PFSK-1 (cell line): ENCODE results near the gene LASP1.

Experiments used
- FOXP2 ChIP-seq: optimal IDR thresholded peaks from 2 replicates; pipeline ENCODE3; 2011; ENCODE audit warnings: borderline replicate concordance, control low read depth, inconsistent platforms; ENCODE audit not compliant: insufficient read depth; ENCODE audit errors: extremely low read length, extremely low read depth
- POLR2AphosphoS5 ChIP-seq: IDR thresholded peaks from 2 replicates; pipeline ENCODE4 v1.6.1; 2012; ENCODE audit warnings: low read depth, mild to moderate bottlenecking, control low read depth, low read length, moderate library complexity
- TAF1 ChIP-seq: IDR thresholded peaks from 2 replicates; pipeline ENCODE4 v1.6.1; 2012; ENCODE audit warnings: low read length, control low read depth, borderline replicate concordance; ENCODE audit not compliant: insufficient read depth
- TF ChIP-seq, protein P1 (sequence below), 2 experiments: IDR thresholded peaks; 2 replicates each; pipeline versions ENCODE4 v1.6.1 to v1.8.0; 2011 to 2012; ENCODE audit warnings: low read depth in 2 of 2, low read length in 2 of 2, control low read depth in 1 of 2, inconsistent platforms in 1 of 2, mild to moderate bottlenecking in 1 of 2, moderate library complexity in 1 of 2; ENCODE audit not compliant: insufficient read depth in 1 of 2

DNA sequence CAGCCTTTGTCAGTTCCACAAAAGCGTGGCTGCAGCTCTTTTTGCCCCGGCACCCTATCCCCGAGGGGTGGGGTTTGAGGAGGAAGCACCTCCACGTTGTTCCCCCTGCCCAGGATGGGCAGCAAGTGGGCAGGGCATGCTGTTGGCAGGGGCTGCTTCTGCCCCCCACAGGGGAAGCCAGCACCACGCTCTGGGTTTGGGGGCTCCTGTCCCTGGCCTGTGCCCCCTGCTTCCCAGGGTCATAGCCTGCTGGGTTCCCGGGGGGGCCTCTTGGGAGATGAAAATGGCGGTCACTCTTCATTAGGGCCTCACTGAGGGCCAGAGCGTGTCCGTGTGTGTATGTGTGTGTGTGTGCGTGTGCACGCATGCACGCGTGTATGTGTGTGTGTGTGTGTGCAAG lies 22.8 kb downstream of the LASP1 start:
- TF ChIP-seq POLR2AphosphoS5 (no peak), TAF1 (no peak), FOXP2 (no peak)
- TF ChIP-seq, protein P1, sequence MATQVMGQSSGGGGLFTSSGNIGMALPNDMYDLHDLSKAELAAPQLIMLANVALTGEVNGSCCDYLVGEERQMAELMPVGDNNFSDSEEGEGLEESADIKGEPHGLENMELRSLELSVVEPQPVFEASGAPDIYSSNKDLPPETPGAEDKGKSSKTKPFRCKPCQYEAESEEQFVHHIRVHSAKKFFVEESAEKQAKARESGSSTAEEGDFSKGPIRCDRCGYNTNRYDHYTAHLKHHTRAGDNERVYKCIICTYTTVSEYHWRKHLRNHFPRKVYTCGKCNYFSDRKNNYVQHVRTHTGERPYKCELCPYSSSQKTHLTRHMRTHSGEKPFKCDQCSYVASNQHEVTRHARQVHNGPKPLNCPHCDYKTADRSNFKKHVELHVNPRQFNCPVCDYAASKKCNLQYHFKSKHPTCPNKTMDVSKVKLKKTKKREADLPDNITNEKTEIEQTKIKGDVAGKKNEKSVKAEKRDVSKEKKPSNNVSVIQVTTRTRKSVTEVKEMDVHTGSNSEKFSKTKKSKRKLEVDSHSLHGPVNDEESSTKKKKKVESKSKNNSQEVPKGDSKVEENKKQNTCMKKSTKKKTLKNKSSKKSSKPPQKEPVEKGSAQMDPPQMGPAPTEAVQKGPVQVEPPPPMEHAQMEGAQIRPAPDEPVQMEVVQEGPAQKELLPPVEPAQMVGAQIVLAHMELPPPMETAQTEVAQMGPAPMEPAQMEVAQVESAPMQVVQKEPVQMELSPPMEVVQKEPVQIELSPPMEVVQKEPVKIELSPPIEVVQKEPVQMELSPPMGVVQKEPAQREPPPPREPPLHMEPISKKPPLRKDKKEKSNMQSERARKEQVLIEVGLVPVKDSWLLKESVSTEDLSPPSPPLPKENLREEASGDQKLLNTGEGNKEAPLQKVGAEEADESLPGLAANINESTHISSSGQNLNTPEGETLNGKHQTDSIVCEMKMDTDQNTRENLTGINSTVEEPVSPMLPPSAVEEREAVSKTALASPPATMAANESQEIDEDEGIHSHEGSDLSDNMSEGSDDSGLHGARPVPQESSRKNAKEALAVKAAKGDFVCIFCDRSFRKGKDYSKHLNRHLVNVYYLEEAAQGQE (IDR thresholded peaks at IDR 0.05; ENCODE audit: insufficient read depth in 1 of 2, low read depth in 2 of 2, low read length in 2 of 2) = no peak
